ENCODE data around the gene SLC35G2. TPM values are rescaled to one million over a fixed set of nuclear protein-coding genes. Genes with fewer than 3 reads are reported as not detected.

The SLC35G2 gene
- total RNA-seq, 1 donor from 2014 or later = 1.8 TPM

DNA sequence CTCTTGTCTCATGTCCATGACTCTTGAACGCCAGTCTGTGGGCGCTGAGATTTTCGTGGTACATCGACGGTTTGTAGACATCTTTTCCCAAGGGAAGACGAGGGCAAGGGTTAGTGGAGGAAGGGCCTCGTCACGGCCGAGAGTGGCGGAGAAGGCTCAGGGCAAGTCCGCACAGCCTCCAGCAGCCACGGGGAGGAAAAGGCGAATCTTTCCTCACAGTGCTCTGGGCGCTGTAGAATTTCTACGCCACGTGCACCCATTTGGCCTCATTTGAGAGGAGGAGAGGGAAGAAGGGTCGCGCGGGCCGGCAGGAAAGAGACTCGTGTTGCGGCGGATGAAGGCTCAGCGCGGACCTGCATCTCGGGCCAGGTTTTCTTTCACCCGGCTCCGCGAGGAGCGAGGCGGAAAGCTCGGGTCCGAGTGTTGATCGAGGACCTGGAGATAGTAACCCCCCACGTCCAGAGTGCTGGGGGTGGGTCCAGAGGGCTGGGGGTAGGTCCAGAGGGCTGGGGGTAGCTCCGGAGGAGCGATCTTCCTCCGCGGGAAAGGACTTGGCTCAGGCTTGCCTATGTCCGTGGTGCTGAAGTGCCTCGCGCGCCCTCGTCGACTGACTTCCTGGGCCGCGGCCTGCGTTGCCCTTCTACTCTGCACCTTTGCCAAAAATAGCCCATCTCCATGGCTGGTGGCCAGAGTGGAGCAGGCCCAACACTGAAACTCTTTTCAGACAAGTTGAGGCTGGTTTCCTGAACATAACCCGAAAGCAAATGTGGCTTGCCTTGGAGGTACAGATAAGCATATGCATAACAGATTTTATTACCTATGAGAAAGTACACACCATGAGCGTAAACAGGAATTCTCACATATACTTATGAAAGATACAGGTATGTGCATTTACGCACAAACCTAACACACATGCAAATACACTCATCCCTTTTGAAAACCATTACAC lies 1.1 kb downstream of the SLC35G2 start:
- ATAC-seq (ENCODE audit: poor library complexity) (peak; percentile 79), DNase-seq (peak; percentile 64)
- intact Hi-C loops (cut with DNase I) = loop anchor here (5.0 kb wide), 1 partner anchor 192 kb away; no protein-coding TSS in a partner anchor

DNA sequence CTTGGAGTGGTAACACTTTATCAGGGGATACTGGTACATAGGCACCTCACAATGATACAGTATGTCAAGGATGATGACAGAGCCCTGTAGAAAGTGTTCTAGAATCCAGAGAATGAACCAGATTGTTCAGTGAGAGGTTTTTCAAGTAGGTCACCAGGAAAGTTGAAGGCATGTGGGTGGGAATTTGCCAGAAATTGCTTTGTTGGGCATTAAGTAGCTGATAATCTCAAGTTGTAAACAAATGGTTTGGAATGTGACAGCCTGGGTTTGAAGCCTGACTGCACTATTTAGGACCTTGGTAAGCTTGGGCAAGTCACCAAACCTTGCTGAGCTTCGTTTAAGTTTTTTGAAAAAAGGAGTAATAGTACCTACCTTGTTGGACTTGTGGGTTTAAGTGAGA lies 12.5 kb downstream of the SLC35G2 start:
- ATAC-seq (ENCODE audit: poor library complexity) (no peak), DNase-seq (no peak)
- intact Hi-C loops (cut with DNase I) = no loop called here

- ATAC-seq (ENCODE audit: poor library complexity) (no peak), DNase-seq (no peak)
- intact Hi-C loops (cut with DNase I) = no loop called here
These were observed 16.3 kb downstream of the SLC35G2 start for GRCh38 chr3:136835089-136835812.

GRCh38 chr3:136835813-136836510 lies 17.0 kb downstream of the SLC35G2 start:
- ATAC-seq (ENCODE audit: poor library complexity) = no peak
- DNase-seq = no peak
- intact Hi-C loops (cut with DNase I) = no loop called here

- DNase-seq (no peak), ATAC-seq (ENCODE audit: poor library complexity) (no peak)
- intact Hi-C loops (cut with DNase I) = no loop called here
These were observed 17.7 kb downstream of the SLC35G2 start for GRCh38 chr3:136836511-136837156.

- intact Hi-C loops (cut with DNase I) = no loop called here
- ATAC-seq (ENCODE audit: poor library complexity) = no peak
- DNase-seq = no peak
These were observed 20.0 kb downstream of the SLC35G2 start for GRCh38 chr3:136838641-136839555.

GRCh38 chr3:136839556-136839931 lies 20.6 kb downstream of the SLC35G2 start:
- intact Hi-C loops (cut with DNase I) = no loop called here
- ATAC-seq (ENCODE audit: poor library complexity) (no peak), DNase-seq (no peak)

- DNase-seq = no peak
- intact Hi-C loops (cut with DNase I) = no loop called here
- no peak for ATAC-seq (ENCODE audit: poor library complexity)
These were observed 21.3 kb downstream of the SLC35G2 start for GRCh38 chr3:136840252-136840651.

DNA sequence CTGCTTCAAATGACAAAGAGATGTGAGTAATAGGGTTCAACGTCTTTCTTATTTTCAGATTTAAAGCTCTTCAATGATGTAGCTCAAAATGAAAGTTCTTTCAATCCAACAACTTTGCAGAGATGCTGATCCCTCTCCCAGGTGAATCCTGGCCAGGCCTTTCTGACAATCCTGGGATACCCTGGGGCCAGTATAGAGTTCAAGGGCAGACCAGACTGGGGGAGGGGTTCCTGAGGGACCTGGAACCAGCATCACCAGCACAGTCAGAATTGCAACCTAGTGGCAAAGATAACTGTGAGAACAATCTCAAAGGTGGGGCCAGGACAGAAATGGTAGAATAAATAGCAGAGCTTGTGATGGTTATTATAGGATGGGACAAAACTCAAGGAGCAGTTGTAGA lies 23.4 kb downstream of the SLC35G2 start:
- DNase-seq (no peak), ATAC-seq (ENCODE audit: poor library complexity) (no peak)
- intact Hi-C loops (cut with DNase I) = no loop called here

DNA sequence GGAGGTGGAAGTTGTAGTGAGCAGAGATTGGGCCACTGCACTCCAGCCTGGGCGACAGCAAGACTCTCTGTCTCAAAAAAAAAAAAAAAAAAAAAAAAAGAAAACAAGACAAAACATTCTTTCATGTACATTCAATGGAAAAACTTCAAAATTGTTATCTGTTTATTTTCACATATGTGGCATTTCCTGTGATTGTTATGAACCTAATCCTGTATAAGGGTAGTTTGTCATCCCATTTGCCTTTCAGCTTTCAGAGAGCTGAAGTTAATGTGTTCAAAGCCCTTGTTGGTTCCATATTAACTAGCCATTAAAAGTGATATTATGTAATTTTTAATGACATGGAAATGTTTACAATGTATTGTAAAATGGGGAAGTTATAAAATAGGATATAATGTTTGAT lies 25.8 kb downstream of the SLC35G2 start:
- ATAC-seq (ENCODE audit: poor library complexity) (no peak), DNase-seq (no peak)
- intact Hi-C loops (cut with DNase I) = no loop called here

DNA sequence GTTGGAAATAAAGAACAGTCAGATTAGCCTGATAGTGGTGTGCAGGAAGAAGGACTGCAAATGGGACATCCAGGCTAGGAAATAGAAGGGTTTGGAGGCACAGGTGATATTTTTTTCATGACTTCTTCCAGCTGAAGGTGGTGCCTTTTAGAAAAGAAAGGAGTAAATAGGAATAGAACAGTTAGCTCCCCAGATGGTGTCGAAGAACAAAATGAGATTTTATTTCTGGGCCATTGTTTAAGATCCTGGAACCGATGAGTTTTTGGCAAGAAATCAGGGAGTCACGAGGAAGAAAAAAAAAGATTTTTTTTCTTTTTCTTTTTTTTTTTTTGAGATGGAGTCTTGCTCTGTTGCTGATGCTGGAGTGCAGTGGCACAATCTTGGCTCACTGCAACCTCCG lies 33.3 kb downstream of the SLC35G2 start:
- intact Hi-C loops (cut with DNase I) = no loop called here
- ATAC-seq (ENCODE audit: poor library complexity) (no peak), DNase-seq (no peak)

- ATAC-seq (ENCODE audit: poor library complexity) = no peak
- DNase-seq = no peak
- intact Hi-C loops (cut with DNase I) = no loop called here
These were observed 37.7 kb downstream of the SLC35G2 start for GRCh38 chr3:136856665-136857064.

GRCh38 chr3:136858381-136858780 lies 39.5 kb downstream of the SLC35G2 start:
- intact Hi-C loops (cut with DNase I) = no loop called here

GRCh38 chr3:136860541-136860940 lies 41.6 kb downstream of the SLC35G2 start:
- DNase-seq (no peak), ATAC-seq (ENCODE audit: poor library complexity) (no peak)
- intact Hi-C loops (cut with DNase I) = loop anchor here (5.0 to 10.0 kb wide), 2 partner anchors 74 to 108 kb away; partner anchors contain the start of gene STAG1

More at GRCh38 chr3:136858381-136858780, 39.5 kb downstream of the SLC35G2 start:
- no peak for ATAC-seq (ENCODE audit: poor library complexity)
- no peak for DNase-seq

GRCh38 chr3:136861890-136862616 lies 43.1 kb downstream of the SLC35G2 start, which contains the start of gene NCK1:
Gene NCK1 (plus strand): TSS chr3:136862208. CDS start chr3:136928002, 65,794 bp downstream.
- DNase-seq (peak; percentile 99), ATAC-seq (ENCODE audit: poor library complexity) (peak; percentile 98)
- intact Hi-C loops (cut with DNase I) = loop anchor here (5.0 to 10.0 kb wide), 2 partner anchors 73 to 110 kb away; partner anchors contain the start of gene STAG1

DNA sequence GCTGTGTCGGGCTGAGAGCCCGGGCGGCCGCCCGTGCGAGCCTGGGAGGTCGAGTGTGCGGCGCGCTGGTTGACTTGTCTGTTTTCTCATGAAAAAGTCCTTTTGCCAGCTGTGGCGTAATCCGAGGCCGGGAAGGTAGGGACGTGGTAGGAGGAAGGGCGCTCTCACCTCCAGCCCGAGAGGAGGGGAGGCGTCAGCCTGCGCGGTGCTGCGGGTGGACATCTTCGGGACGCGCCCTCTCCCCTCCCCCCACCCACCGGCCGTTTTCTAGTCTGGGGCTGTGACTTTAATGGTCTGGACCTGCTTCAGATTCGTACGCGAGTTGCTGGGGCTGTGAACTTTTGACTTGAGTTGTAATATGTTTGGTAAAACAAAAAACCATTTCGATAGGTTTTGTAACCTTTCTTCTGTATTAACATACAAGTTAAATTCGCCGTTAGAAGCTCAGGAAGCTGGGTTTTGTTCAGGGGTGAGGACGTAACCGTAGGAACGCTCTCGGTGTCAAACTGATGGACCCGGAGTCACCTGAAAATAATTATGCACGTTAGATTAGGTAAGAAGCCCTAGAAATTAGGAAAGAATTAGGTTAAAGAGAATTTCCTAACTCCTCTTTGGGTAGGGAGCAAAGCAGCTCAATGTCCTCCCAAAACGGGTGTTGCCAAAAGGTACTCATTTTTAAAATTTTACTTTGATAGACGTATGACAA lies 43.8 kb downstream of the SLC35G2 start:
- intact Hi-C loops (cut with DNase I) = loop anchor here (5.0 to 10.0 kb wide), 2 partner anchors 72 to 110 kb away; partner anchors contain the start of gene STAG1
- DNase-seq (peak; percentile 75), ATAC-seq (ENCODE audit: poor library complexity) (peak; percentile 63)

All from Right ventricle myocardium superior (tissue), 1 donor.